HCT116 (cell line): ENCODE data around the gene EBPL. TPM values are rescaled to one million over a fixed set of nuclear protein-coding genes. Genes with fewer than 3 reads are reported as not detected.

Experiments used
- ATAC-seq: fragments of 200-7000 bp; cut with Tn5 transposase; 2 replicates; pipeline ENCODE4 v1.9.1; 2020; ENCODE audit warnings: mild to moderate bottlenecking, moderate library complexity
- BruUV-seq: library from RNA; stranded (reverse); fragments of 400-500 nt; replicated peaks from 2 replicates; lab custom pipeline; 2021; lab: Mats Ljungman, UMichigan
- CTCF ChIA-PET: fragments of 300-600 bp; sonication (Branson Sonifier 250); formaldehyde crosslinking; loops from one replicate; lab custom pipeline; 2021; ENCODE audit warnings: antibody characterized with exemption; lab: Charles Lee
- POLR2A ChIA-PET: fragments of 300-600, 350-600 bp; sonication (Branson Sonifier 250); formaldehyde crosslinking; loops from one replicate; lab custom pipeline; 2021; ENCODE audit warnings: antibody characterized with exemption; lab: Charles Lee
- RAD21 ChIA-PET, 2 experiments: fragments of 300-600 bp; sonication (Branson Sonifier 250); formaldehyde crosslinking; loops; one replicate each; lab custom pipeline; 2023; ENCODE audit warnings: low total read pairs in 2 of 2; ENCODE audit not compliant: uncharacterized antibody in 2 of 2, unreplicated experiment in 2 of 2, low non-redundant PET in 1 of 2; lab: Charles Lee
- DNase-seq: peaks from one replicate; pipeline ENCODE4 v3.0.0-alpha.2; 2010; ENCODE audit warnings: low read depth, low spot score
- H2AFZ ChIP-seq: fragments of 200-600 bp; shearing (Covaris generic), sonication (generic); 2 replicates; pipeline ENCODE4 v1.6.1; 2017; ENCODE audit warnings: low read depth, mixed run types, mixed read lengths, antibody characterized with exemption, low read length; ENCODE audit not compliant: poor library complexity, severe bottlenecking
- H3K27ac ChIP-seq: 2 replicates; pipeline ENCODE4 v1.5.1; 2012; ENCODE audit warnings: low read depth, low read length
- H3K27me3 ChIP-seq: fragments of 200-600 bp; sonication (generic); 2 replicates; pipeline ENCODE4 v1.6.1; 2016; ENCODE audit warnings: mixed run types, low read length, mixed read lengths; ENCODE audit not compliant: insufficient read depth
- H3K36me3 ChIP-seq, 2 experiments: fragments of 200-500 bp in 1 of 2; fragments of 200-600 bp in 1 of 2; sonication (Bioruptor generic) in 1 of 2; sonication (generic) in 1 of 2; 2 replicates each; pipeline versions ENCODE4 v1.5.1 to v1.6.1; 2014 to 2016; ENCODE audit warnings: low read length in 2 of 2, inconsistent platforms in 1 of 2, mixed read lengths in 1 of 2, mixed run types in 1 of 2; ENCODE audit not compliant: insufficient read depth in 2 of 2, control insufficient read depth in 1 of 2
- H3K4me1 ChIP-seq, 2 experiments: fragments of 200-600 bp in 1 of 2; sonication (generic) in 1 of 2; 2 replicates each; pipeline versions ENCODE4 v1.5.1 to v1.6.1; 2012 to 2017; ENCODE audit warnings: low read length in 2 of 2, inconsistent platforms in 1 of 2, mild to moderate bottlenecking in 1 of 2, mixed read lengths in 1 of 2, mixed run types in 1 of 2, moderate library complexity in 1 of 2; ENCODE audit not compliant: insufficient read depth in 2 of 2, control insufficient read depth in 1 of 2
- H3K4me2 ChIP-seq: fragments of 200-600 bp; sonication (generic); 2 replicates; pipeline ENCODE4 v1.6.1; 2017; ENCODE audit warnings: mixed run types, low read length, mixed read lengths
- H3K4me3 ChIP-seq, 2 experiments: fragments of 200-600 bp in 1 of 2; sonication (generic) in 1 of 2; replicated peaks in 1 of 2; 2 replicates each; pipeline ENCODE4 v1.5.1; 2011 to 2016; ENCODE audit warnings: low read length in 2 of 2, control low read depth in 1 of 2, low read depth in 1 of 2, mild to moderate bottlenecking in 1 of 2, mixed read lengths in 1 of 2, mixed run types in 1 of 2
- H3K79me2 ChIP-seq: fragments of 200-600 bp; sonication (generic); 2 replicates; pipeline ENCODE4 v1.6.1; 2017; ENCODE audit warnings: mild to moderate bottlenecking, mixed run types, low read length, moderate library complexity, mixed read lengths; ENCODE audit not compliant: insufficient read depth
- H3K9ac ChIP-seq: fragments of 200-600 bp; sonication (generic); 2 replicates; pipeline ENCODE4 v1.6.1; 2016; ENCODE audit warnings: low read length, mixed read lengths
- H3K9me2 ChIP-seq: fragments of 200-600 bp; sonication (generic), shearing (Covaris generic); 2 replicates; pipeline ENCODE4 v1.6.1; 2017; ENCODE audit warnings: mixed run types, mild to moderate bottlenecking, moderate library complexity; ENCODE audit not compliant: insufficient read depth
- H3K9me3 ChIP-seq, 2 experiments: fragments of 200-500 bp in 1 of 2; fragments of 200-600 bp in 1 of 2; sonication (Bioruptor generic) in 1 of 2; sonication (generic) in 1 of 2; 2 replicates each; pipeline ENCODE4 v1.6.1; 2014 to 2017; ENCODE audit warnings: low read length in 2 of 2, mixed read lengths in 2 of 2, inconsistent platforms in 1 of 2, low read depth in 1 of 2, mild to moderate bottlenecking in 1 of 2, mixed run types in 1 of 2, moderate library complexity in 1 of 2; ENCODE audit not compliant: control insufficient read depth in 1 of 2, insufficient read depth in 1 of 2
- H4K20me1 ChIP-seq: fragments of 200-600 bp; sonication (generic), shearing (Covaris generic); 2 replicates; pipeline ENCODE4 v1.6.1; 2017; ENCODE audit warnings: mixed run types, mild to moderate bottlenecking, moderate library complexity; ENCODE audit not compliant: insufficient read depth
- ATF3 ChIP-seq: IDR thresholded peaks from 2 replicates; pipeline ENCODE4 v1.6.1; 2012
- CEBPB ChIP-seq: IDR thresholded peaks from 2 replicates; pipeline ENCODE4 v1.6.1; 2012; ENCODE audit warnings: low read depth
- CTCF ChIP-seq, 3 experiments: fragments of 200-600 bp in 1 of 3; sonication (generic) in 1 of 3; IDR thresholded peaks in 2 of 3; conservative IDR thresholded peaks in 1 of 3; 2 replicates each; pipeline ENCODE4 v1.5.1; 2012 to 2017; ENCODE audit warnings: low read depth in 2 of 3, low read length in 2 of 3, antibody characterized with exemption in 1 of 3, borderline replicate concordance in 1 of 3, control low read depth in 1 of 3, mild to moderate bottlenecking in 1 of 3, mixed read lengths in 1 of 3, mixed run types in 1 of 3, moderate library complexity in 1 of 3; ENCODE audit not compliant: insufficient read depth in 1 of 3
- EZH2phosphoT487 ChIP-seq: fragments of 200-600 bp; IDR thresholded peaks from 2 replicates; pipeline ENCODE4 v1.6.1; 2018; ENCODE audit warnings: antibody characterized with exemption, borderline replicate concordance
- JUND ChIP-seq: IDR thresholded peaks from 2 replicates; pipeline ENCODE4 v1.6.1; 2012
- POLR2AphosphoS5 ChIP-seq: IDR thresholded peaks from 2 replicates; pipeline ENCODE4 v1.6.1; 2011; ENCODE audit warnings: mild to moderate bottlenecking, low read depth, low read length, moderate library complexity
- RAD21 ChIP-seq: IDR thresholded peaks from 2 replicates; pipeline ENCODE4 v1.6.1; 2012; ENCODE audit warnings: low read depth, mild to moderate bottlenecking
- REST ChIP-seq: IDR thresholded peaks from 2 replicates; pipeline ENCODE4 v1.6.1; 2012; ENCODE audit warnings: low read depth
- SIN3A ChIP-seq: IDR thresholded peaks from 2 replicates; pipeline ENCODE4 v1.6.1; 2012; ENCODE audit warnings: low read depth
- TCF7L2 ChIP-seq: IDR thresholded peaks from 2 replicates; pipeline ENCODE4 v1.7.0; 2011; ENCODE audit warnings: borderline replicate concordance, inconsistent platforms; ENCODE audit not compliant: insufficient read depth, insufficient read length; ENCODE audit errors: extremely low read depth
- YY1 ChIP-seq: IDR thresholded peaks from 2 replicates; pipeline ENCODE4 v1.6.1; 2011; ENCODE audit warnings: low read length, low read depth, moderate library complexity, mild to moderate bottlenecking; ENCODE audit not compliant: insufficient replicate concordance; ENCODE audit errors: extremely low read depth
- intact Hi-C: fragments of 100-400 bp; cut with micrococcal nuclease; formaldehyde crosslinking; loops from 2 replicates; pipeline ENCODE4 v1.10.0; 2022
- total RNA-seq: library from RNA; stranded (reverse); gene quantifications from one replicate; pipeline ENCODE4 v1.2.1, GENCODE V29; 2021; ENCODE audit not compliant: unreplicated experiment

Gene EBPL
- total RNA-seq, 1 experiment from 2014 or later = 73.2 TPM

GRCh38 chr13:49620170-49620621 is 71.1 kb downstream of the EBPL start:
- intact Hi-C loops = no loop called here
- H3K27ac ChIP-seq = no peak overlapping the region
- no peaks in the 10 kb centered on the region for H3K27me3 ChIP-seq
- H3K4me3 ChIP-seq = no peak overlapping the region
- TF ChIP-seq CEBPB (no peak), POLR2AphosphoS5 (no peak), ATF3 (no peak), RAD21 (no peak), YY1 (no peak), TCF7L2 (no peak), CTCF (IDR thresholded peaks at IDR 0.05 in 2 of 3, conservative IDR thresholded peaks at IDR 0.05 in 1 of 3; ENCODE audit: borderline replicate concordance in 1 of 3, insufficient read depth in 1 of 3, low read depth in 2 of 3, low read length in 2 of 3) (no peak), EZH2phosphoT487 (no peak), REST (no peak), JUND (no peak), SIN3A (no peak)
- no peaks in the 10 kb centered on the region for H3K36me3 ChIP-seq
- no peaks in the 10 kb centered on the region for H4K20me1 ChIP-seq
- no peaks in the 10 kb centered on the region for H3K79me2 ChIP-seq
- POLR2A ChIA-PET = no interaction called here
- H3K4me2 ChIP-seq = no peak overlapping the region
- no peaks in the 10 kb centered on the region for H3K9me2 ChIP-seq
- ATAC-seq (no peak), DNase-seq (no peak)
- peaks cover 0 to 2% of the 10 kb centered on the region in 2 experiments; a peak in 1 of 4 replicates for H3K4me1 ChIP-seq
- BruUV-seq = no TSS peak
- no peak overlapping the region for H2AFZ ChIP-seq
- no peaks in the 10 kb centered on the region for H3K9me3 ChIP-seq
- RAD21 ChIA-PET = no interaction called here
- CTCF ChIA-PET = no interaction called here
- H3K9ac ChIP-seq = no peak overlapping the region
